HG02623 (cell line): Measurements from ENCODE around the gene MAP3K6.
"Not testable (repeated sequence)": the region's sequence is repeated elsewhere in the genome, so short reads cannot be mapped to it uniquely, and the experiment has no call there.

Experiments used
- ATAC-seq: cut with Tn5 transposase; IDR thresholded peaks from one replicate; pipeline ENCODE4 v1.9.1; 2021; ENCODE audit warnings: moderate library complexity; ENCODE audit not compliant: unreplicated experiment

MAP3K6 gene, protein sequence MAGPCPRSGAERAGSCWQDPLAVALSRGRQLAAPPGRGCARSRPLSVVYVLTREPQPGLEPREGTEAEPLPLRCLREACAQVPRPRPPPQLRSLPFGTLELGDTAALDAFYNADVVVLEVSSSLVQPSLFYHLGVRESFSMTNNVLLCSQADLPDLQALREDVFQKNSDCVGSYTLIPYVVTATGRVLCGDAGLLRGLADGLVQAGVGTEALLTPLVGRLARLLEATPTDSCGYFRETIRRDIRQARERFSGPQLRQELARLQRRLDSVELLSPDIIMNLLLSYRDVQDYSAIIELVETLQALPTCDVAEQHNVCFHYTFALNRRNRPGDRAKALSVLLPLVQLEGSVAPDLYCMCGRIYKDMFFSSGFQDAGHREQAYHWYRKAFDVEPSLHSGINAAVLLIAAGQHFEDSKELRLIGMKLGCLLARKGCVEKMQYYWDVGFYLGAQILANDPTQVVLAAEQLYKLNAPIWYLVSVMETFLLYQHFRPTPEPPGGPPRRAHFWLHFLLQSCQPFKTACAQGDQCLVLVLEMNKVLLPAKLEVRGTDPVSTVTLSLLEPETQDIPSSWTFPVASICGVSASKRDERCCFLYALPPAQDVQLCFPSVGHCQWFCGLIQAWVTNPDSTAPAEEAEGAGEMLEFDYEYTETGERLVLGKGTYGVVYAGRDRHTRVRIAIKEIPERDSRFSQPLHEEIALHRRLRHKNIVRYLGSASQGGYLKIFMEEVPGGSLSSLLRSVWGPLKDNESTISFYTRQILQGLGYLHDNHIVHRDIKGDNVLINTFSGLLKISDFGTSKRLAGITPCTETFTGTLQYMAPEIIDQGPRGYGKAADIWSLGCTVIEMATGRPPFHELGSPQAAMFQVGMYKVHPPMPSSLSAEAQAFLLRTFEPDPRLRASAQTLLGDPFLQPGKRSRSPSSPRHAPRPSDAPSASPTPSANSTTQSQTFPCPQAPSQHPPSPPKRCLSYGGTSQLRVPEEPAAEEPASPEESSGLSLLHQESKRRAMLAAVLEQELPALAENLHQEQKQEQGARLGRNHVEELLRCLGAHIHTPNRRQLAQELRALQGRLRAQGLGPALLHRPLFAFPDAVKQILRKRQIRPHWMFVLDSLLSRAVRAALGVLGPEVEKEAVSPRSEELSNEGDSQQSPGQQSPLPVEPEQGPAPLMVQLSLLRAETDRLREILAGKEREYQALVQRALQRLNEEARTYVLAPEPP (N-terminal part only)

DNA sequence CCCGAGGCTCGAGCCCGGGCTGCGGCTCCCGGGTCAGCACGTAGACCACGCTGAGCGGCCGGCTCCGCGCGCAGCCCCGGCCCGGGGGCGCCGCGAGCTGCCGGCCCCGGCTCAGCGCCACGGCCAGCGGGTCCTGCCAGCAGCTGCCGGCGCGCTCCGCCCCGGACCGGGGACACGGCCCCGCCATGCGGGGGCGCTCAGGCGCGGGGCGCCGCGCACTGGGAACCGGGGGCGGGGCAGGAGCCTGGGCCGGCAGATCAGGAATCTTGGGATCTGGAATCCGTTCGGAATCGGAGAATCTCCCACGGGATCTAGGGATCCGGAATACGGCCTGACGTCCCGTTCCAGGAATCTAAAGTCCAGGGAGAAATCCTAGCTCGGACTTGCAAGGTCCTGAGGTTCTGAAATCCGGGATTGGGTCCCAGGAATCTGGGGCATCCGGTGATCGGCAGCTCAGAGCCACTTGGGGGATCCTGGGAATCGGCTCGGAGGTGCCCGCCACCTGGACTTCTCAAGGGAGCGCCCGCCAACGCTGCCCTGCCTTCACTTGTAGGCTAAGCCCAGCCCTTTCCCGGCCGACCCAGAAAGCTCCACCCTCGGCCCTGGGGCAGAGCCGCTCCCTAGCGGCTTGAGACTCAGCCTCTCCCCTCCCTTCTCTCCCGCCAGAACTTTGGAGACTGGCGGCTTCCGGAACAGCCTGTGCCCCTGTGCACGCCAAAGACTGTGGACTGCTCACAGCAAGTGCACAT, at the start of gene MAP3K6:
MAP3K6 (minus strand) TSS at position 551 of the 749 bp plus-strand sequence; CDS start at position 187, 364 bp downstream.
- ATAC-seq, result no peak

DNA sequence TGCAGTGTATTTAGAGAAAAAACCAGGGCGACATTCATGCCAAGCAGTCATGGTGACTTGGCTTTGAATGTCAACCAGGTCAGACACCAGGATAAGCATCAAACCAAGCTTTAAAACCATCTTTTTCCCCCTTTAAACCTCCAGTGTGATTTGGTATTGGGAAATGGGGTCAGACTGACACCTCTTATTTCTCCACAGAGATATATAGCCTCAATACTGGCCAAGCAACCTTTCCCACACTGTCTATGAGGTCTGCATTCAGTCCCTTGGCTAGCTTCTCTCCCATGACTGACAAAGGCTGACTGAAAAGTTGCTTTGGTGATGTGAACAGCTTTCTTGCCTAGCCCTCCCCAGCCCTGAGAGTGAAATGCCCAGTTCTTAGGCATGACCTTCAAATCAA, 47.3 kb upstream of the MAP3K6 start:
- no peak for ATAC-seq

DNA sequence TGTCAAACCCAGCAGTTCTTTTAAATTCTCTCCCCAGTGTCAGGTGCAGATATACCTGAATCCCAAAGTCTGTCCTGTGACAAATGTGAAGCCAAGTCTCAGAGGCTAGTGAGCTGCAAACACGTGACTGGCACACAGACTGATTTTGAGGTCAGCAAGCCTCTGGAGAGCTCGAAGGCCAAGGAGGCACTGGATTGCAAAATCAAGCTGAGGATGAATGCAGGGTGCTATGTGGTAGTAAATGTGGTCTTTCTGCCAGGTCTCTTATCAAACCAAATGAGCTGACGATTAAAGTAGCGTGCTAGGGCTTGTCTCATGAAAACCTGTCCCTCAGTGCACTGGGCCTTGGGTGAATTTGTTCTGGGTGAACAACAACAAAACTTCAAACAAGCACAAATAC, 46.2 kb upstream of the MAP3K6 start:
- no peak for ATAC-seq

DNA sequence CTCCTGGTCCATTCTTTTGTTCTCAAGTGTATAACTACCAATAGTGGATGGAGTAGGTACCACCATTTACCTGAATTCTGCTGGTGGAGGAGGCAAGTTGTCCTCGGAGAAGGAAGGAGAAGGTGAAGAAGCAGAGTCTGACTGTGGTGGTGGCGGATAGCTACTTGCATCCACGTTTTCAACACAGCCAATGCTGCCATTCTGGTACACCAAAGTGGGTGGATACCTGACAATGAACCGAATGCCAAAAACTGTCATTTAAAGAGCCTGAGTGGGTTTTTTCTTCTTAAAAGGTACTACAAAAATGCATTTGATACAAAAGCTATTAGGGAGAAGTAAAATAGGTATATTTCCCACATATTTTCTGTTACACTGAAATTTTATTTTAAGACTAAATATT, 45.7 kb upstream of the MAP3K6 start:
- ATAC-seq, result no peak

DNA sequence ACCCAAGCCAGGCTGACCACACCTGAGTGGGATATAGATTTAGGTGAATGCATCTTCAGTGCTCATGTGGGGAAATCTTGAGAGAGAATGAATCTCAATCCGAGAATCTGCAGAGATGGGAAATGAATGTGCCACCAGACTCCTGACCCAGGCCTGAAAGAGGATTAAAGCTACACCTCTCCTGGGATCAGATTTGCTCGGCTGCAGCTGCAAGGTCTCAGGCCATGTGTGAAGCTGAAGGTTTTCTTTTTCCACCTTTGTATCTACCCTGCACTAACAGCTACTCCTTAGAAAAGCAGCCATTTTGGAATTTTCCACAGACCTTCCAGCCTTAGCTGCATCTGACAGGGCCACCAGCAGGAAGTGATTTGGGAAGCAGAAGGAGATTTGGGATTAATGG, 43.9 kb upstream of the MAP3K6 start:
- no peak for ATAC-seq

DNA sequence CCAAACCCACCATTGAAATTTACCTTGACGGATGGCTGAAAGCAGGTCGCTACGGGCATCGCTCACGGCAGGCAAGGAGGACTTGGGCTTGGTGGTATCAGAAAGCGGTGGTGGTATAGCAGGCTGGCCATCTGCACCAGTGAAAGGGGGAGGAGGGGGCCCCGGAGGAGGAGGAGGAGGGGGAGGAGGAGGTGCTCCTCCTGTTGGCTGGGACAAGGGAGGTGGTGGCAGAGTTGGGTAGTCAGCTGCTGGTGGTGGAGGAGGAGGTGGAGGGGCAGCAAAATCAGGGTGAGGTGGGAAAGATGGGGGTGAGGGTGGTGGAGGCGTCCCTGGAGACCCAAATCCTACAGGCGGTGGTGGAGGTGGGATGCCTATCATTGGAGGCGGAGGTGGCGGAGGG, 42.9 kb upstream of the MAP3K6 start:
- ATAC-seq, result no peak

DNA sequence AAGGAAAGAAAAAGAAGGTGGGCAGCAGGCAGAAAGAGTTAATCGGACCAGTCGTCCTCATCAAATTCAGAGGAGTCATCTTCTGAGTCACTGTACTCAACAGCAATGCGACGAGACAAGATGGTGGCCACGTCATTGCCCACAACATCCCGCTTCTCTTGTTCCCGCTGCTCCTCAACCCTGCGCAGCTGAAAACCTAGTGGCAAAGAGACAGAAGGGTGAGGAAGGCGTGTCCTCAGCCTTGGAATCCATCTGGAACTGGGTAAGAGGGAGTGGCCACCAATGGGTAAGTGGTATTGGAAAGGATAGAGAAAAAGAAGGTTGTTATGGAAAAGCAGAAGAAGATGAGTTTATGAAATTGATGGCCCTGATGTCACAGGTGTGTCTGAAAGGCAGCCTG, 41.4 kb upstream of the MAP3K6 start:
- no peak for ATAC-seq

DNA sequence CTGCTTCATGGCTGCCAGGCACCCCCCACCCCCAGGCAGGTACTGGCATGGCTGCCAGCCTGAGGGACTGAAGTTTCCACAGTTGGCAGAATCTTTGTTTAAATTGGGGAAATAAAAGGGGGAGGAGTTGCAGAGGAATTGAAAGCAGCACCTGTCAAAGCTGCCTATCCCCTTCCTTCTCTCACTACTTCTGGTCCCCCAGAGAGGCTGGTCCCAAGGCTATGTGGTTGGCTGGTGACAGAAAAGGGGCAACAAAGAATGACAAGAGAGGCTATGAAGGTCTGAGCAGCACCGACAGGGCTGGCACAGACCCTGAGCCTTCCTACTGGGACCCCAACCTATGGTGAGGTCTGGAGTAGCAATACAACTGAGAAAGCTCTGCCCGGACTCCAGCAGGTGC, 40.0 kb upstream of the MAP3K6 start:
- ATAC-seq, result not testable (repeated sequence)

DNA sequence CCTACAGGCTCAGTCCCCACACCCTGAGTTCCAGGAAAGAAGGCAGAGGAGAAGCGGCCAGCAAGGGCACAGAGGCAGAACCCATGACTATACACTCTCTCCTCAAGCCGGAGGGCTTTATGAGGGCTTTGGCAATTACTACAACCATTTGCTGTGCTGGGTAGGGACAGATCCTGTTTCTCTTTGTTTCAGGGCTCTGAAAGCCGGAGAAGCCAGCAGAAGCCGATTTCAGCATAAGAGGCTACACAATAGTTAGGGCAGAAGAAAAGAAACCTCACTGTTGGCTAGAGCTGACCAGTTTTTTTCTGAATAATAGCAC, 39.6 kb upstream of the MAP3K6 start:
- ATAC-seq, result no peak

DNA sequence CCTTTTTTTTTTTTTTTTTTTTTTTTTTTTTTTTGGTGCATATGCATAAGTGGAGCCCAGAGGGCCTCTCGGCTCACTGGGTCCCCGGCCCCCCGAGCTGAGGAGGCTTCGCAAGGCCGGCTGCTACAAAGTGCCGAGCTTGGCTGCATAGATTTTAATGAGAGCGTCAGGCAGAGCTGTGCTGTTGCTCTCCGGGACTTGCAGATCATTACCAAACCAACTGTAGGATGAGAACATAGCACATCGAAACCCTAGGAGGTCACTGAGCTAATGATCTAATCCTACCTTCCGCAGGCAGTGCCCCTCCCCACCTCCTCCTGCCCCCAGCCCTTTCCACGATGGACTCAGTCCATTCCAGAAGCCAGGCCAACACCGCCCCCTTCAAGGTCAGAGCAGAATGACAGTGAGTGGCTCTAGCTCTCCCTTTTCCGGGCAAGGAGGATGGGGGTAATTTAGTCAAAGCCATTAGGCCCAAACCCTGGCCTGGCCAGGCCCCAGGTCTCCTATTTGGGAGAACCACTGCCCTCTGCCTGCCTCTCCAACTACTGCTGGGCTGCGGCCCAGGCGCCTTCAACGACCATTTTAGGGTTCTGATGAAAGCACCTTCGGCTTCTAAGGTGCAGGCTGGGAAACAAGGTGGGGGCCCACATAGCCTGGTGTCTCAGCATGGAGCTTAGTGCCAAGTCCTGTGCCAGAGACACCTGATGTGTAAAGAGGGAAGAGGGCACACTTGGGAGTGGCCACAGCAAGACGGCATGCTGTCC, 39.0 kb upstream of the MAP3K6 start:
- not testable (repeated sequence) for ATAC-seq

DNA sequence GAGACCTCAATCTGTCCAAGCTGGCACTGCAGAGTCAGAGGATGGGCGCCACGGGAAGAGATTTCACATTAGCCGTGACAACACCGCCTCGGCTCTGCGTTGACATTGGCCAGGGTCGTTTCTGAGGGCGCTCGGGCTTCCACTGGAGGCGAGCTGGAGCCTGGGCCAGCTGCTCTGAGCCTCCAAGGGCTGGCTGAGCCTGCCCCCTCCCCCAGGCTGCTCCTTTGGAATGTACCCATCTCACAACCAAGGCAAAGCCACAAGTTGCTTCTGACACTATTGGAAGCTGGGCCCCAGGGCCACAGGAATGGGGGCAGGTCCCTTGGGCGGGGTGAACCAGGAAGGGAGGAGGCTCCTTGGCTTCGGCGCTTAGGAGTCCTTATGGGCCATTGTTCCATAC, 38.3 kb upstream of the MAP3K6 start:
- no peak for ATAC-seq

DNA sequence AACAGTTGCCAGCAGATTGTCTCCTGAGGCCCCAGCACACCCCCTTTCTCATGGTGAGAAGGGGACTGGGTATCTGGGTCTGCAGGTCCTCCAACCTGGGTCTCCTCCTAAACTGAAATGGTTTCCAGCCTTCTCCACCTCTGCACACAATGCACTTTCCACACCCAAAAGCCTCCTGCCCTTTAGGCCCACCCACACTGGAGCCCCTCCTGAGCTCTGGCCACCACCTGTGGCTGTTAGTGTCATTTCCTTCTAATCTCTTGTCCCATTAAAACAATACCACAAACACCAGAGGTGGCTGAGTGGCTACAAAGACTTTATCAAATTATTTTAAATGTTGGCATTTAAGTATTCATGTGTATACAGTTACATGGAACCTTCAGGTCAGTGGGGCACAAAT, 37.2 kb upstream of the MAP3K6 start:
- no peak for ATAC-seq

DNA sequence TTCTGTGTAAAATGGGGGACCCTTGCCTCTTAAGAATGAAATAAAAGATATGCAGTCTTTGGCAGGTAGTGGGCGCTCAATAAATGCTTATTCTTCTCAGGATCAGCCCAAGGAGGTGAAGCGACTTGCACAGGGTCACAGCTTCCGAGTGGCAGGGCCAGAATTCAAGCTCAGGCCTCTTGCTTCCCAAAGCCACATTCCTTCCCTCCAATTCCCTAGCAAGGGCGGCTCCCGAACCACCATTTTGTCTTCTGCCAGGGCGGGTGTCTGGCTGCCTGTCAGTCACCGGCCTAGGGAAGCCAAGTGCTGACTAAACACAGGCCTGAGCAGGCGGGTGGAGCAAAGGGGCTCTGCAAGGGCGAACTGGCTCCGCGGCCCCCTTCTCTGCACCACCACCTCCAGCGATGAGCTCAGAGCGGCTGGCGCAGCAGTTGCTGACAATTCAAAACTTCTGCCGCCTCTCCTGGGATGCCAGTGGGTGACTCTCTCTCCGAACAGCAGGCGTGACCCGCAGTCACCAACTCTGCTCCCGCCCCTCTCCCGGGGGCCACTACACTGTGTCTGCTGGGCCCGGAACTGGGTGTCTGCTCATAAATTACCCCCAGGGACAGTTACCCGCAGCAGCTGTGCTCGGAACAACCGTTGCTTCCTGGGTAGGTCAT, 36.4 kb upstream of the MAP3K6 start:
- ATAC-seq, result no peak

DNA sequence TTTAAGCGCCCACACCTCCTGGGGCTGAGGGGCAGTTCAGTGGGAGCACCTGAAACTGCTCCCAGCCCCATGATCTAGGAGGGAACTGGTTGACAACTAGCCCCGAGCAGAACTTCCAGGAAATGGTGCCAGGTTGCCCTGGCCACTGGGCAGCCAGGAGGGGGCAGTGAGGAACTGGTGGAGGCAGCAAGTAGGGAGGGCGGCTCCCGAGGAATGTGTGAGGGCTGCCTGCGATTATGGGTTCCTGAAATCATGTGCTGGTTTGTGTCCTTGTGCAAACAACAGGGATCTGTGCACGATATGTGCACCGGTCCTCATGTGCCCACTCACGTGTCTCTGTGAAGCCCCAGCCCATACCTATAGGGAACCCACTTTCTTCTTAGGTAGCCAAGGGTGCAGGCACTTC, 35.6 kb upstream of the MAP3K6 start:
- no peak for ATAC-seq

DNA sequence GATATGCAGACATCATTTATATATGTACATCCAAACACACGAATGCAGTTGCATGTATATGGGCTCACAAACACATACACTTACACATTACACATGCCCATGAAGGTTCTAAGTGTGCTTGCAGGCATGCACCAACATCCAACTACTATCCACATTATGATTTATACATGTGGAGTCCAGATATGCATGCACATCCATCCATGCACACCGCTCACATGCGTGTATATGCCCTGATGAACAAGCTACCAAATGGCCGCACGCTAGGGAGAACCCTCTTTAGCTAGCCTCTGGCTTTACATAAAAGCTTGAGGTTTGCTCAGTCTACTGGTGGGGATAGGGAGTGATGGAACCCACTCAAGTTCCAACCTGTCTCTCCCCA, 34.2 kb upstream of the MAP3K6 start:
- ATAC-seq, result no peak

DNA sequence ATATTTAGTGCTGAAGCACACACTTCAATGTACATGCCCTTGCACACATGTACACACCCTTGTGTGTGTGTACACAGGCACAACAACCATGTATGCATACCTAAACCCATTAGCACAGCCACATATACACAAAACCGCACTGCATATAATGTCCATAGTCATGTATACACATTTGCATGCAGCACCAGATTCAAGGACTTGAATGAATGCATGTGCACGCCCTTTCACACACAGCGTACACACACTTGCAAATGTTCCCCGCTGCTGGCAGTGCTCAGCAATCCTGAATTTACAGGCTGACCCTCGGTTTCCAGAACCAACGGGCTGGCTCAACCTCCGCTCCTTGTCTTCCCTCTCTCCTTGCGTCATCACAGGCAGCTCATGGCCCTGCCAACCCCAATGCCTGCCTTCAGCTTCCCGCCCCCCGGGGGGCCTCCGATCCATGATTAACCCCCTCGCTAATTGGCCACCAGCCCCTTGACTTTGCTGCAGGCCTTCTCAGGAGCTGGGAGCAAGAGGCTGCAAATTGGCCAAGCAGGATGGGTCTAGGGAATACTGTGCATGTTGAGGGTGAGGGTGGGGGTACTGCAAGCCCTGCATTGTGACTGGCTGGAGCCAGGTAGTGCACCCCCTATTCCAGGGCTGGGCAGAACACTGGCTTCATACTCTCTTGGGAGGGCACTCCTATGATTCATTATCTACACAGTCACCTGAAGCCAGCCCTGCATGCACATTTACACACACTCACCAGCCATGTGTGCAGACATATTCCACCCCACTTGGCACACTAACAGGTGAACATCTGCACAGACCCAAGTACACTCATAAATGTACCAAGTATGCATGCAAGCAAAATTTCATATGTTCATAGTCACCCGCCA, 33.6 kb upstream of the MAP3K6 start:
- no peak for ATAC-seq

DNA sequence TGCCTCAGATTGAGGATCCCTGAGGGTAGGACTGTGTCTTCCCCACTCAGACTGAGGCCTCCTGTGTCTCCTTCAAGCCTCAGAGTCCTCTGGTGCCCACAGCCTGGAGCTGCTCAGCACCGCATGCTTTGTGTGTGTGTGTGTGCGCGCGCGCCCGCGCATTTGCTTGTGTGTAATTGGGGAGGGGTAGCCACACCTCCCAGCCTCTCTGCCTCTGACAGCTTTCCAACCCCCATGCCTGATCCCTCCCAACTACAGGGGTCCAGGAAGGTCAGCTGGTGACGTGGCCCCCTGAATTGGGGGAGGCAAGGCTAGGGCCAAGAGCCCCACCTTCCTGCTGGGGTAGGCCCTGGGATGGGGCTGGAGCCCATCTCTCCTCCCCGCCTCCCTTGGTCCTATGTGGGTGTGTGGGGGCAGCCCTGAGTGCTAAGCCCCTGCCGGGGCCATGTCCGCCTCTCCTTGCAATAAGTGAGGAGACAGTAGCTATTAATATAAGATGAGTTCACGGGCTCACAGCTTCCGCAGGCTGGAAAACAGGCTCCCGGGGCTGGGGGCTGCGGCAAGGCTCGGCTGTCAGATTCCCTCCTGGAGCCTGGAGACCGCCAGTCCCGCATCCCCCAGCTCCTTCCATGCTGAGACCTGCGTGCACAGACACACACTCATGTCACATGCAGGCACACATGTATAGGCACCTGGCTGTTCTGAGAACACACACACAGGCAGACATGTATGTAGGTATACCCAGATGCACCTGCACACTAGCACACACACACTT, 32.7 kb upstream of the MAP3K6 start:
- ATAC-seq, result no peak
